Fibroblast of pulmonary artery (primary cell): Measurements from ENCODE around the gene RAB20.

Experiments
- DNase-seq: peaks from one replicate; pipeline ENCODE4 v3.0.0-alpha.2; 2010; ENCODE audit warnings: low read depth
- H3K4me3 ChIP-seq: replicated peaks from 2 replicates; pipeline ENCODE4 v1.5.1; 2011; ENCODE audit warnings: low read depth, mild to moderate bottlenecking, control low read depth, low read length, moderate library complexity
- TF ChIP-seq, protein P1 (sequence below): IDR thresholded peaks from 2 replicates; pipeline ENCODE4 v1.5.1; 2011; ENCODE audit warnings: mild to moderate bottlenecking, control low read depth, low read length, inconsistent platforms; ENCODE audit errors: missing control alignments

RAB20 gene

DNA sequence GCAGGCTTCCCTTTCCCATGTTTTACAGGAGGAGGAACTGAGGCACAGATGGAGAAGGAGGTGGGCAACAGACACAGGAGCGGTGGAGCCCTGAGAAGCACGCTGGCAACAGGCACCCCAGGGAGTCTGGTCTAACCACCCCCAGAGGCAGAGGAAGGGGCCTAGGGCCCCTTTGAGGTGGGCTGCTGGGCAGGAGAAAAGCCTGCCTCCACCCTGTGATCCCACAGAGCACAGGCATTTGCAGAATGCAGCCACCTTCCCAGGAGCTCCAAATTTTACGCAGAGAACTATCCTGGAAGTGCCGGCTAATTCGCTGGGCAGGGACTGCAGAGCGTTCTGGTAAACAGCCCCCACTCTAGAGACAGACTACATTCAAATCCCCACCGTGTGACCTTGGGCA is 30.4 kb downstream of the RAB20 start:
- TF ChIP-seq, protein P1, sequence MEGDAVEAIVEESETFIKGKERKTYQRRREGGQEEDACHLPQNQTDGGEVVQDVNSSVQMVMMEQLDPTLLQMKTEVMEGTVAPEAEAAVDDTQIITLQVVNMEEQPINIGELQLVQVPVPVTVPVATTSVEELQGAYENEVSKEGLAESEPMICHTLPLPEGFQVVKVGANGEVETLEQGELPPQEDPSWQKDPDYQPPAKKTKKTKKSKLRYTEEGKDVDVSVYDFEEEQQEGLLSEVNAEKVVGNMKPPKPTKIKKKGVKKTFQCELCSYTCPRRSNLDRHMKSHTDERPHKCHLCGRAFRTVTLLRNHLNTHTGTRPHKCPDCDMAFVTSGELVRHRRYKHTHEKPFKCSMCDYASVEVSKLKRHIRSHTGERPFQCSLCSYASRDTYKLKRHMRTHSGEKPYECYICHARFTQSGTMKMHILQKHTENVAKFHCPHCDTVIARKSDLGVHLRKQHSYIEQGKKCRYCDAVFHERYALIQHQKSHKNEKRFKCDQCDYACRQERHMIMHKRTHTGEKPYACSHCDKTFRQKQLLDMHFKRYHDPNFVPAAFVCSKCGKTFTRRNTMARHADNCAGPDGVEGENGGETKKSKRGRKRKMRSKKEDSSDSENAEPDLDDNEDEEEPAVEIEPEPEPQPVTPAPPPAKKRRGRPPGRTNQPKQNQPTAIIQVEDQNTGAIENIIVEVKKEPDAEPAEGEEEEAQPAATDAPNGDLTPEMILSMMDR, result no peak
- no peak for DNase-seq

DNA sequence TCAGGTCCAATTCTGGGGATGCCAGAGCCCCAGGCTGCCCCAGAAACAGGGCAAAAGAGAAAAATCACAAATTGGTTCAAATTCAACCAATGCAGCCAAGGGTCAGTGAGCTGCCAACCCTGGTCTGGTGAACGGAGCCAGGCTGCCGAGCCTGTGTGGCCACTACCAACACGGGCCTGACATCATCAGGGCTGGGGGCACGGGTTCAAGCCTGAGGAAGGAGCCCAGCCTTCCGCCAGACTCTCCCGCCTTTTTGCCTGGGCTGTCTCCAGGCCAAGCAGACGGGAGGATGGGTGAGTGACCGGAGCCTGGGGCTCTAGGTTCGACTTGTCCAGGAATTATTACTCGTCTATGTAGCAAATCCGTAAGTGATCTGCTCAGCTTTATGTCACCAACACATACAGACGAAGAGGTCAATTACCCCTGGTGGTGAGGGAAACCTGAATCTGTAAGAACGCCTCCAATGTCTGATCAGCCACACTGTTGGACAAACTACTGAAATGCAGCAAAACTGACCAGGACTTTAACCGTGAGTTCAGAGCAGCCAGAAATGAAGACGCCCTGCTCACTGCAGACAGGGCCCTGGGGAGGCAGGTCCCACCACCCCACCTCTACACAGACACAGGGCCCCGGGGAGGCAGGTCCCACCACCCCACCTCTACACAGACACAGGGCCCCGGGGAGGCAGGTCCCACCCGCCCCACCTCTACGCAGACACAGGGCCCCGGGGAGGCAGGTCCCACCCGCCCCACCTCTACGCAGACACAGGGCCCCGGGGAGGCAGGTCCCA is 31.8 kb downstream of the RAB20 start:
- TF ChIP-seq, protein P1, result no peak
- no peak overlapping the region for H3K4me3 ChIP-seq
- DNase-seq, result no peak

More for the DNA sequence above, 30.4 kb downstream of the RAB20 start:
- H3K4me3 ChIP-seq, result no peak overlapping the region

DNA sequence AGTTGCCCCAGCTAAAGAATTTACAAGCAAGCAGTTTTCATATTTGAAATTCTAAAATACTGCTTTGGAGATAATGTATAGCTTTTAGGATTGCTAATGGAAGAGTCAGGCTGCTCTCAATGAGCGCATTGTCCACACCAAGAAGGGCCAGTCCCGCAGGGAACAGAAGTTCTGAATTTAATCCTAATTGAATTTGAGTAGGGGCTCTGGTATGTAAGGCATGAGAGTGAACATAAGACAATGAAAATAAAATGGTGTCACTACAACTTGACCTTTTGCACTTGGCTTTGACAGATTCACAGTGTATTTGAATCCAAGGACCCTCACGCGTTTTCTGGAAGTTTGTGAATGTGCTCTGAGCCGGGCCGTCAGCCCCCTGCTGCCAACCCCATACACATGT is 32.6 kb downstream of the RAB20 start:
- no peak for DNase-seq
- TF ChIP-seq, protein P1, result no peak
- H3K4me3 ChIP-seq, result no peak overlapping the region

DNA sequence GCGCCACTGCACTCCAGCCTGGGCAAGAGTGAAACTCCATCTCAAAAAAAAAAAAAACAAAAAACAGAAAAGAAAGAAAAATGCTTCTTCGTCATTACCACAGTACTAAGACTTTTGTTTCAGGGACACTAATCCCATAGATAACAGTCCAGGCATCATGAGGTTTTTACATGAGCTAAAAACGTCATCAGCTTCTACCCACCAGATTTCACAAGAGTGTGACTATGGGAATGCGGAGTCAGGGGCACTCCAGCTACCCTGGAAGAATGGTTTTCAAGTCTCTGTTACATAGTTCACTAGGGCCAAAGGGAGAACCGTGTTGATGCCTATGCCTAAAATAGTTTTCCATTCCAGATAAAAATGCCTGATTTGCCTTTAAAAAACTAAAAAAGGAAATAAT is 33.2 kb downstream of the RAB20 start:
- TF ChIP-seq, protein P1, result no peak
- H3K4me3 ChIP-seq, result no peak overlapping the region
- peak; percentile 83 for DNase-seq

DNA sequence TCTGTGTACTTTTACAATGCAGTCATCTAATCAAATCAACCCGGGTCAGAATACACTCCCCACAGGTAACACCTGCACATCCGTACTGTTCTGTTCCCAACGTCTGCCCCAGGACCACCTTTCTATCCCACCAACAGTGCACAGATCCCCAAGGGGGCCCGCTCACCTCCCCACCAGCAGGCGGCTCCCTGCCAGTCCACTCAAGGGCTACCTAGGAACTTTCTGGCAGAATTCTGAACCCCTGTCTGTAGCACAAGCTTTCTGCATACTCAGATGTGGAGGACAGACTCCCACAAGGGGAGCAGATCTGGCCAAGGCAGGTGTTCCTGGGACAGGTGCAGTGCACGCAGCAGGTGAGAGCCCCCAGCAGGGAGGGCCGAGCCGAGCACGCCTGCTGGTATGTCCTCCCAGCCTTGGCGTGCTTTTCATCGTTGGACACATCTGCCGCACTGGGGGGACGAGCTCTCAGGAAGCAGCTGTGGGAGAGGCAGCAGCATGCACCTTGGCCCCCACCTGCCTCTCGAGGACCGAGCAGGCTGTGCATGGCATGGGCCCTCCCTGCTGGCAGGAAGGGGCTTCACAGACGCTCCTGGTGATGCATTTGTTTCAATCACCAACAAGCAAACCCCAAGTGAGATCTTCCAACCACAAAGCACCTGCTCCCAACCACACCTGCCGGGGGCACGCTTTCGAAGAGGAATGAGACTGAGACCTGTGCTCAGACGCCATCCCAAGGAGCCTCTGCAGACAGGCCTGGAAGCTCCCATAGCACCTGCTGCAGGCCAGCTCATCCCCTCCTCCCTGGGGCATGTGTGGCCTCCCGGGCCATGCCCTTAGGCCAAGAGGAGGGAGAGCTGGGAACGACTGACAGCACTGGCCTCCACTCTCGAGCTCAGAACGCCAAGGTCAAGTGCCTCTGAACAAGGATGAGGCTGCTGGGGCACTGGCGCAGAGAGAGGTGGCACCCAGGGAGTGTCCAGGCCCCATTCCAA is 35.9 kb downstream of the RAB20 start:
- TF ChIP-seq, protein P1, result no peak
- DNase-seq, result no peak
- no peak overlapping the region for H3K4me3 ChIP-seq

DNA sequence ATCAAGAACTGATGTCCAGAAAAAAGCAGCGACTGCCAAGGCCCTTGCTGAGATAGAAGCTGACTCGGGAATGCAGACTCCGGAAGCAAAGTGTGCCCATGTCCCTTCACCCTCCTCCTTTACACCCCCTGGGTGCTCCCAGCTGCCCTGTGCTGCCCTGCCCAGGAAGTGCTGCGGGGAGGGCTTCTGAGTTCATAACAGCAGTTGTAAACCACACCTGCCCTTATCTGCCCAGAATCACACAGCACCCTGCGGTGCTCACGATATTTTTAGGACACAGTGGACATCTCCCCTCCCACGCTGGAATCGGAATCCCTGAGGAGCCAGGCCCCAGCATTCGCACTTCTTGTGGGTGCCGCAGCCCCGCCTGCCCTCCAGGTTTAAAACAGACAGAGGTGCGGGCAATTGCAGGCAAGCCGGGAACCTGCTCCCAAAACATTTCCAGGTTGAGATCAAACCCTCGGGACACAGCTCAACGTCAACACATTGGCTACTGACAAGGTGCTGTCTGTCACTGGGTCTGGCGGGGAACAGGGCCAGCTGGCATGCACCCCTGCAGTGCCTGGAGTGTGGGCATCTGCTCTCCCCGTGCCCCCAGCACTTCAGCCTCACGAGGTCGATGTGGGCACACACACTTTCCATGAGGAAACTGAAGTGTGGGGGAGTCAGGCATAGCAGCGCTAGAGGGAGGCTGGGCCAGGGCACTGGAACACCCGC is 36.8 kb downstream of the RAB20 start:
- no peak overlapping the region for H3K4me3 ChIP-seq
- no peak for DNase-seq
- TF ChIP-seq, protein P1, result no peak
